GM23248 (cell line): Measurements from ENCODE around the gene NCAM2.

Source experiments
- EZH2 ChIP-seq: fragments of 200-600 bp; sonication (generic); IDR thresholded peaks from 2 replicates; pipeline ENCODE4 v1.6.1; 2018; ENCODE audit warnings: antibody characterized with exemption, mild to moderate bottlenecking; ENCODE audit not compliant: insufficient read depth, poor library complexity, severe bottlenecking
- EZH2phosphoT487 ChIP-seq: fragments of 200-600 bp; sonication (generic); IDR thresholded peaks from 2 replicates; pipeline ENCODE4 v1.6.1; 2018; ENCODE audit warnings: antibody characterized with exemption, moderate library complexity, mild to moderate bottlenecking, low read depth; ENCODE audit not compliant: insufficient read depth

DNA sequence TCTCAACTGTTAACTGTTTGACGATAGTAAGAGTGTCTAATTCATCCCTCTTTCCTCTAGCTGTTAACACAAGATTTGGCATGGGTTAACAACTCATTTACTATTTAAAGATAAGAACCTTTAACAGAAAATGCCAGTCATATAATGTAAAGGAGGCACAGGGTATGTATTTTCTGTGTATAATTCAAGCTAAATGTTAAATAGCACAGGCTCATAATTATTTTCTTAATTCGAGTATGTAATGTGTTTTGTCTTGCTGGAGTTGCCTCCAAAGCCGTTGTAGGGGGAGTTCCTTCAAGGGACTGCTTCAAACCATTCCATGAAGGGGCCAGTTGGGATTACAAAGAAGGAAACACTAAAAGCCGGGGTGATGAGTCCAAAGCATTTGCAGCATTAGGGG lies 111.5 kb downstream of the NCAM2 start:
- no peak for TF ChIP-seq EZH2
- TF ChIP-seq EZH2phosphoT487 = no peak
